Activated naive CD4-positive, alpha-beta T cell treated with anti-CD3 and anti-CD28 coated beads, Interleukin-2, amount 50 U/mL, for 16 hours (primary cell): ENCODE results near the gene PLXNA3.

Experiments used
- DNase-seq: peaks from one replicate; pipeline ENCODE4 v3.0.0-alpha.2; 2020

Gene PLXNA3

DNA sequence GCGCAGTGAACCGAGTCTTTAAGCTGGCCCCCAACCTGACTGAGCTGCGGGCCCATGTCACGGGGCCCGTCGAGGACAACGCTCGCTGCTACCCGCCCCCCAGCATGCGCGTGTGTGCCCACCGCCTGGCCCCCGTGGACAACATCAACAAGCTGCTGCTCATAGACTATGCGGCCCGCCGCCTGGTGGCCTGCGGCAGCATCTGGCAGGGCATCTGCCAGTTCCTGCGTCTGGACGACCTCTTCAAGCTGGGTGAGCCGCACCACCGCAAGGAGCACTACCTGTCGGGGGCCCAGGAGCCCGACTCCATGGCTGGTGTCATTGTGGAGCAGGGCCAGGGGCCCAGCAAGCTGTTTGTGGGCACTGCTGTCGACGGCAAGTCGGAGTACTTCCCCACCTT lies 2.2 kb downstream of the PLXNA3 start:
- no peak for DNase-seq

DNA sequence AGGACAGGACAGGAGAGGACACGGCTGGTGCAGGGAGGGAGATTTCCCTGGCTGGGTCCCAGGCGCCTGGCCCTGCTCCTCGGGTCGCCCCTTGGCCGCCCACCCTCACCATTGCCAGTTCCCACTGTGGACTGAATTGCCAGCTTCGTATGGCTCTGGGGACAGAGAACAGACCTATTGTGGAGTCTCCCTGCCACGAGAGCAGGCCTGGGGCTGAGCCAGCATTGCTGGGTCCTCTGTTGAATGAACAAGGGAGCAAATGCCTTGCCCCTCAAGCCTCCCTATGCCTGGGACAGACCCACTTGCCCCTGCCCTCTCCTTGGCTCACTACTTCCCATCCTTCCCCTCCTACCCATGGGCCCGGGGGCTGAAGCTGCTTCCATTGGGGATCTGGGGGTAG lies 4.3 kb downstream of the PLXNA3 start:
- no peak for DNase-seq

DNA sequence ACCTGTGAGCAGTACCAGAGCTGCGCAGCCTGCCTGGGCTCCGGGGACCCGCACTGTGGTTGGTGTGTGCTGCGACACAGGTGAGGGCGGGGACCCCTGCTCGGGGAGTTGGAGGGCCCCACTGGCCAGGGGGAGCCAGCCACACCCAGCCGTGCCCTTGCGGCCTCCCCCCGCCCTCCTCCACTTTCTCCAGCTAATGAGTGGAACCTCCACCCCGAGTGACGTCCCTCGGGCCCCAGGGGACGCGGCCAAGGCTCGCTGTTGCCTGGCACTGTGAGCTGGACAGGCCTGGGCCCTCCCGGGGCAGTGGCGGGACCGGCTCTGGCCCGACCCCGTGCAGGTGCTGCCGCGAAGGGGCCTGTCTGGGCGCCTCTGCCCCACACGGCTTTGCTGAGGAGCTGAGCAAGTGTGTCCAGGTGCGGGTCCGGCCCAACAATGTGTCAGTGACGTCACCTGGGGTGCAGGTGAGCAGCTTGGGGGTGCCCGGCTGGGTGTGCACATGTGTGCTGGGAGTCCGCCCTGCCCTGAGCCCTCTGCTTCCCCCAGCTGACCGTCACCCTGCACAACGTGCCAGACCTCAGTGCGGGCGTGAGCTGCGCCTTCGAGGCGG lies 5.6 kb downstream of the PLXNA3 start:
- no peak for DNase-seq

DNA sequence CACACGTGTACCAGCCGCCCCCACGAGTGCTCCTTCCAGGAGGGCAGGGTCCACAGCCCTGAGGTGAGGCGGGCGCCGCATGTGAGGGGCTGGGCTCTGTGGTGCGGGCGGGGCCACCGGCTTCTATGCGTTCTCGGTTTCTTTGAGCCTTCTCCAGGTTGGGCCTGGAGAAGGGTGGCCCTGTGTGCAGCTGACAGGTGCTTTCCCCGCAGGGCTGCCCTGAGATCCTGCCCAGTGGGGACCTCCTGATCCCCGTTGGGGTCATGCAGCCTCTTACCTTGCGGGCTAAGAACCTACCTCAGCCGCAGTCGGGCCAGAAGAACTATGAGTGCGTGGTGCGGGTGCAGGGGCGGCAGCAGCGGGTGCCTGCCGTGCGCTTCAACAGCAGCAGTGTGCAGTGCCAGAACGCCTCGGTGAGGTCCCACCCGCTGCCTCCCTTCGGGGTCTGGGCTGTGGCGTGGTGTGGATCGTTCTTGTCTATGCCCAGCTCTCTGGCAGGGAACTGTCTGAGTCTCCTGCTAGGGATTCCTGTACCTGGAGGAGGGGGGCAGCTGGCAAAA lies 6.8 kb downstream of the PLXNA3 start:
- DNase-seq = no peak

DNA sequence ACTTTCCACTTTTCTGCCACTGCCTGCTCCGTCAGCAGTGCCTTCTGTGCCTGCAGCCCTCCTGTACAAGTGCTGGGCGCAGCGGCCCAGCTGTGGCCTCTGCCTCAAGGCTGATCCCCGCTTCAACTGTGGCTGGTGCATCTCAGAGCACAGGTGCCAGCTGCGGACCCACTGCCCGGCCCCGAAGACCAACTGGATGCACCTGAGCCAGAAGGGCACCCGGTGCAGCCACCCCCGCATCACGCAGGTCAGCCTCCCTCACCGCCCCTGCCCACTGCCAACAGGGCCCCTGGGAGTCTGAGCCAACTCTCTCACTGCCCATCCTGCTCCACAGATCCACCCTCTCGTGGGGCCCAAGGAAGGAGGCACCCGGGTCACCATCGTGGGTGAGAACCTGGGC lies 7.5 kb downstream of the PLXNA3 start:
- DNase-seq = no peak

DNA sequence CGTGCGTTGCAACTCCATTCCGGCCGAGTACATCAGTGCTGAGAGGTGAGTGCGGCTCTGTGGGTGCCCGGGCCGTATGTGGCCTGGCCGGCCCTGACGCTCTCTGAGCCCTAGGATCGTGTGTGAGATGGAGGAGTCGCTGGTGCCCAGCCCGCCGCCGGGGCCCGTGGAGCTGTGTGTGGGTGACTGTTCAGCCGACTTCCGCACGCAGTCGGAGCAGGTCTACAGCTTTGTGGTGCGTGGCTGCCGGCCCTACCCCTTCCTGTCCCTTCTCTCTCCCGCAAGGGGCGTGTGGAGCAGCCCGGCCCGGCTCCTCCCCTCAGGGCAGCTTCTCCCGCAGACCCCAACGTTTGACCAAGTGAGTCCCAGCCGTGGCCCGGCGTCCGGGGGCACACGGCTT lies 8.0 kb downstream of the PLXNA3 start:
- DNase-seq = no peak

DNA sequence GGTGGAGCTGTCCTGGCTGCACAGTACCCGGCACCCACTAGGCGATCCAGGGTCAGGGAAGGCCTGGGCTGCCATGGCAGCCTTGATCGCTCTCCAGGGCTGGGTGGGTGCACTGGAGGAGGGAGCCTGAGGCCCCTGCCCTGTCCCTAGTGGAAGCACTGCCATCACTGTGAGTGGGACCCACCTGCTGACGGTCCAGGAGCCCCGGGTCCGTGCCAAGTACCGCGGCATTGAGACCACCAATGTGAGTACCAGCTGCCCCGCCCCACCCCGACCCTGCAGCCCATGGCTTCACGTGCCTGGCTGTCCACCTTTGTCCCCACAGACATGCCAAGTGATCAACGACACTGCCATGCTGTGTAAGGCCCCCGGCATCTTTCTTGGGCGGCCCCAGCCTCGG lies 8.8 kb downstream of the PLXNA3 start:
- no peak for DNase-seq

DNA sequence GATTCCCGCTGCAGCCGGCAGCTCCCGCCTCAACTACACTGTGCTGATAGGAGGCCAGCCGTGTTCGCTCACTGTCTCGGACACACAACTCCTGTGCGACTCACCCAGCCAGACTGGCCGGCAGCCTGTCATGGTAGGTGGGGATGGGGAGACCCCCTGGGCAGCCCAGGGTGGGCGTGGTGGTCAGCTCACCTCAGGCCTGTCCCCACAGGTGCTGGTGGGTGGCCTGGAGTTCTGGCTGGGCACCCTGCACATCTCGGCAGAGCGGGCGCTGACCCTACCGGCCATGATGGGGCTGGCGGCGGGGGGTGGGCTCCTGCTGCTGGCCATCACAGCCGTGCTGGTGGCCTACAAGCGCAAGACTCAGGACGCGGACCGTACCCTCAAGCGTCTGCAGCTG lies 9.5 kb downstream of the PLXNA3 start:
- DNase-seq = no peak

DNA sequence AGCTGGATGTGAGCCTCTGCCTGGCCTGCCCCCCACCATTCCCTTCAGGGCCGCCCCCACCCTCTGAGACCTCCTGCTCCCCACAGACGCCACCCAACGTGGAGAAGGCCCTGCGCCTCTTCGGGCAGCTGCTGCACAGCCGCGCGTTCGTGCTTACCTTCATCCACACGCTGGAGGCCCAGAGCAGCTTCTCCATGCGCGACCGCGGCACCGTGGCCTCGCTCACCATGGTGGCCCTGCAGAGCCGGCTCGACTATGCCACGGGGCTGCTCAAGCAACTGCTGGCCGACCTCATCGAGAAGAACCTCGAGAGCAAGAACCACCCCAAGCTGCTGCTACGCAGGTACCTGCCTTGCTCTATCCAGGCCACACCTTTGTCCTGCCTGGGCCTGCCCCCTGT lies 10.1 kb downstream of the PLXNA3 start:
- DNase-seq = no peak

DNA sequence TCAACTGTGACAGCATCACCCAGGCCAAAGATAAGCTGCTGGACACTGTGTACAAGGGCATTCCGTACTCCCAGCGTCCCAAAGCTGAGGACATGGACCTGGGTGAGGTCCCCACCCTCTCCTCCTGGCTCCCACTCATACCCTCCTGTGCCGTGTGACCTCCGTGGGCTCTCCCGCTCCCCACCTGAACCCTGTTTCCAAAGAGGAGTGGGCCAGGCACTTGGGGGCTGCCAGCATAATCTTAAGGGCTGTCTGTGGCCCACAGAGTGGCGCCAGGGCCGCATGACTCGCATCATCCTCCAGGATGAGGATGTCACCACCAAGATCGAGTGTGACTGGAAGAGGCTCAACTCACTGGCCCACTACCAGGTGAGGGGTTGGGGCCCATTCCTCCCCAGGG lies 11.0 kb downstream of the PLXNA3 start:
- DNase-seq = no peak

DNA sequence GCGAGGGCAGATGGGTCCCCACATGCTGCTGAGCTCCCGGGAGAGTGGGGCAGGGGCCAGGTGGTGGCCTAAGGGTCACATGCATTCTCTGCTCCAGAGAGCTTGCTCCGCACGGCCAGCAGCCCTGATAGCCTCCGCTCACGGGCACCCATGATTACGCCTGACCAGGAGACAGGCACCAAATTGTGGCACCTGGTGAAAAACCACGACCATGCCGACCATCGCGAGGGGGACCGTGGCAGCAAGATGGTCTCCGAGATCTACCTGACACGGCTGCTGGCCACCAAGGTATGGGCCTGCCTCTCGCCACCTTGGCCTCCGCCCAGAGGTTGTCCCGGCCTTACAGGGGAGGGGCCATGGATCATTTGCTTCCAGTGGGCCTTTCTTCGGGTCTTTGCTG lies 11.8 kb downstream of the PLXNA3 start:
- no peak for DNase-seq

DNA sequence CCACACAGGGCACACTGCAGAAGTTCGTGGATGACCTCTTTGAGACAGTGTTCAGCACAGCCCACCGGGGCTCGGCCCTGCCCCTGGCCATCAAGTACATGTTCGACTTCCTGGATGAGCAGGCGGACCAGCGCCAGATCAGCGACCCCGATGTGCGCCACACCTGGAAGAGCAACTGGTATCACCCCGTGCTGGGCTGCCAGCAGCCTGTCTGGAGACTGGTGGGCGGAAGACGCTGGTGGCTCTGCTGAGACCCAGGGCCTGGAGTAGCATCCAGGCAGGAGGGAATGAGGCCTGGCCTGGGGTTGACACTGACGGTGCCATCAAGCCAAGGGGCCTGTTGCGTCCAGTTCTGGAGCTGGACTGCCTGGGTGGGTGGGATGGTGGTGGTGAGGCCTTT lies 12.4 kb downstream of the PLXNA3 start:
- DNase-seq = no peak

DNA sequence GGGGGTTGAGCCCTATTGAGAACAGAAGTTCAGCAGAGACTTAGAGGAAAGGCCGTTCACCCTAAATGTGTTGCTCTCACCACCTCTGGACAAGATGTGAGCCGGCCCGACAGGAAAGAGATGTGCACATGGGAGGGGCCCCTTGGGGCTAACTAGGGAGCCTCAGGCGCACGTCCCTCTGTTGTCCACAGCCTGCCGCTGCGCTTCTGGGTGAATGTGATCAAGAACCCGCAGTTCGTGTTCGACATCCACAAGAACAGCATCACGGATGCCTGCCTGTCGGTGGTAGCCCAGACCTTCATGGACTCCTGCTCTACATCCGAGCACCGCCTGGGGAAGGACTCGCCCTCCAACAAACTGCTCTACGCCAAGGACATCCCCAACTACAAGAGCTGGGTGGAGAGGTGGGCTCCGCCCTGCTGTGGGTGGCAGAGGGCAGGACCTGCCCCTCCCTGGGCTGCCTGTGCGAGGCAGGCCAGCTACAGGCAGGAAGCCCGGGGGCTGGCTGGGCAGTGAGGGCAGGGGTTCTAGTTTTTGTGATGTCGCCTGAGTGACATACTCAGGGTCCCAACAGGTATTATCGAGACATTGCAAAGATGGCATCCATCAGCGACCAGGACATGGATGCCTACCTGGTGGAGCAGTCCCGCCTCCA lies 13.0 kb downstream of the PLXNA3 start:
- DNase-seq = no peak

DNA sequence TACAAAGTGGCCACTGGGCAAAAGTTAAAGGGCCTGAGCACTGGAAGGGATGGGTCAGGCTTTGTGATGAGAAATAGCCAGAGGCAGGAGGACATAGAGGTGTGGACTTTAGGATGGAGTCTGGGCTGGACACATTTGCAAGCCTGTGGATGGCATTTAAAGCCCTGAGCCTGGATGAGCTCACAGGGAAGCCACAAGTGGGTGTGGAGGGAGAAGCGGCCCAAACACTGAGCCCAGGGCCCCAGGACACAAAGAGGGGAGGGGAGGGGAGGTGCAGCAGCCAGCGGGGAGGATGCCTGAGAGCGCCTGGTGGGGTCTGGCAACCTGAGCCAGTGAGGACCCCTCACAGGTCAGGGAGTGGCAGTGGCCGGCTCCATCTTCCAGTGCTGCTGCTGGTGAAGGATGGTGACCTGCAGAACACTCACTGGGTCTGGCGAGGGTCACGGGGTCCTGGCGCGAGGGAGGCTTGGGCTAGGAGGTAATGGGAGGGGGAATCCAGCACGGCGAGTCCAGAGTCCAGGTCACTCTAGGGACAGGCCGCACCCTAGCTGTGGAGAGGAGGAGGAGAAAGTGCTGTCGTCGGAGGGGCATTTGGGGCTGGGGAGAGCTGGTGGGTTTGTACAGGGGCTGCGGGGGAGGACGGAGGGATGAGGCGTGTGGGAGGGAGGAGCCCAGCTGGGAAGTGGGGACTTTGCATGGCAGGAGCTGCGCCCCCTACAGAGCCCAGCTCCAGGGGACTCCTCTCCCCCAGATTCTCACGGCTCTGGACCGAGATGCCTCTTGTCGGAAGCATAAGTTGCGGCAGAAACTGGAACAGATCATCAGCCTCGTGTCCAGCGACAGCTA lies 14.0 kb downstream of the PLXNA3 start:
- DNase-seq = no peak

DNA sequence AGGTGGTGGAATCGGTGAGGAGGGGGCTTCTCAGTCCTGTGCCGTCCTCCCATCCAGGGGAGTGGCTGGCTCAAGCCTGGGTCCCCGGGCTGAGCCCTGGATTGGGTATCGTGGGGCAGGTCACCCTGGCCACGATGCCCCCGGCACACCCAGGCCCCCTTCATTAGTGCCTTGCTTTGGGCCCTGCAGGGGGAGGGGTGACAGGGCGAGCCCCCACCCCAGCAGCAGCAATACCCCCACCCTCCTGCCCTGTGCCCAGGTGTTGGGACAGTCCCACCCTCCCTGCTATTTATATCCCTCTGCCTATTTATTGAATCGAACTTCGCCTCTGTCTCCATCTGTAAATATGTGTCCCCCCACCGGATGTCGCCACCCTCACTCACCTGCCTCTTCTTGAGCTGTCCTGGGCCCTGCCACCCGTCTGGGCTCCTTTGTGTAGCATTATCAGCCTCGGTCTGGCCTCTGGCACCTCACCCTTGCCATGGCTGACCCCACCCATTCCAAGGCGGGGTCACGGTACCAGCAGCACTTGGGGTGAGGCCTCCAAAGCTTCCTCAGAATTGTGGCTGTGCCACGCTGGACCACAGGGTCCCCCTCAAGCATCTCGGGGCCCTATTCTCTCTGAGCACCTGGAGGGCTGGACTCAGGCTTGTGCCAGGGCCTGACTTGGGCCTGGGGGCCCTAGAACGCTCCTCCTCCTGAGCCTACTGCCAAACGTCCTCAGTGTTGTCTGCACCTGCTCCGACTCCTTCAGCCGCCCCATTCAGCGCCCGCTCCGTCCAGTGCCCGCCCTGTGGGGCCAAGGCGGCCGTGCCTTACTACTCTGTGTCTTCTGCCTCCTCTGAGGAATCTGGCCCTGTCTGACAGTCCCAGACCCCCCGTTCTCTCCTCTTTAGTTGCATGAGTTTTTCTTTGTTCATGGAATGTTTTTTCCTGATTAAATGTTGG lies 14.9 kb downstream of the PLXNA3 start:
- DNase-seq = no peak

DNA sequence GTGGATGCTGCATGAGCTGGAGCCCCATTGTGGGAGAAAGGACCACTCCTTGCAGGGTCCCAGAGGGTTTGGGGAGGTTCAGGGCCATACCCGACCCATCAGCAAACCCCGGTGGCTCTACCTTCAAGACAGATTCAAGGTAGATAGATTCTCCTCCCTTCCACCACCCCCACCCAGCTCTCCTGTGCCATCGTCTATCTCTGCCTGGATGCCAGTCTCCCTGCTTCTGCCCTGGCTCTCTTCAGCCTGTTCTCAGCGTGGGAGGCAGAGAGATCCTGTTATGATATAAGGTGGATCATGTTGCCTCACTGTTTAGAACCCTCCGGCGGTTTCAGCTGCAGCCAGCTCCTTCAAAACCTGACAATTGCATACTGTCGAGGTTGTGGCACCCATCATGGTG lies 15.6 kb downstream of the PLXNA3 start:
- no peak for DNase-seq

DNA sequence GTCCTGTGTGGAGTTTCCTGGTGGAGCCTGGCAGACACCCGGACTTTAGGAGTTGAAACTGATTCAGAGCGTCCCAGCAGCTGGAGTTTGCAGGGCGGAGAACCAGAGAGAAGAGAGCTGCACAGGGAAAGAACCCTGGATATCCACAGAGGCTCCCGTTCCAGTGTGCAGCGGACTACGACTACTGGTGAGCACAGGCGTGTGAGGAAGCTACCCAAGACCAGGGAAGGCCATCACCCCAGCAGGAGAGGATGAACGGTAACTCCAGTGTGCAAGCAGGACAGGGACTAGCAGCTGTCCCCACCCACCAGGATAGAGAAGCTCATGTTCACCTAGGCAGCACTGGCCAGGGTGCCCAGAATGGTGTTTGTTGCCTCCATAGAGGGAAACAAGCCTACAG lies 18.7 kb downstream of the PLXNA3 start:
- DNase-seq = no peak

DNA sequence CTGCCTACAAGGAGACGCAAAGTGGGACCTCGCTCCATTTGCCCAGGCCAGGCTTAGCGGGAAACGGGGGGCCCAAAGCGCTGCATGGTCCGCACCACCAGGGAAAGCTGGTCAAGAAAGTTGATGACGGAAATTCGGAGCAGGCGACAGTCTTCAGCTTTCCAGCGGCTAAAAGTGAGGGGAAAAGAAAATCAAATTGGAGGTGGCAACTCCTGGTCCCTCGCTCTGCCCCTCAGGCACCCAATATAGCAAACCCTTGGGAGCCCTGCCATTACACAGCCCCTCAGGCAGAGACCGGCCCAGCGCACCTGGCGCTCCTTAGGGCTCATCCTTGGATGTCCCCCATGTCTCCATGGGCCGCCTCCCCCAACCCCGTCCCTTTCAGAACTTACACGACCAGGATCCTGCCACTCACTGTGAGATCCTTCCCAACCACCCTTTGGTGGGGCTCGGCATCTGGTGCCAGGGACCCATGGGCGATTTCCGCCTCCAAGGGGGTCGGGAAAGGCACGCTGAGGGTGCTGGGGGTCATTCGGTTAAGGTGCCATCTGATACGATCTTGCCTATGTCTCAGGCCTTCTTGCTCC lies 19.9 kb downstream of the PLXNA3 start:
- DNase-seq = no peak

DNA sequence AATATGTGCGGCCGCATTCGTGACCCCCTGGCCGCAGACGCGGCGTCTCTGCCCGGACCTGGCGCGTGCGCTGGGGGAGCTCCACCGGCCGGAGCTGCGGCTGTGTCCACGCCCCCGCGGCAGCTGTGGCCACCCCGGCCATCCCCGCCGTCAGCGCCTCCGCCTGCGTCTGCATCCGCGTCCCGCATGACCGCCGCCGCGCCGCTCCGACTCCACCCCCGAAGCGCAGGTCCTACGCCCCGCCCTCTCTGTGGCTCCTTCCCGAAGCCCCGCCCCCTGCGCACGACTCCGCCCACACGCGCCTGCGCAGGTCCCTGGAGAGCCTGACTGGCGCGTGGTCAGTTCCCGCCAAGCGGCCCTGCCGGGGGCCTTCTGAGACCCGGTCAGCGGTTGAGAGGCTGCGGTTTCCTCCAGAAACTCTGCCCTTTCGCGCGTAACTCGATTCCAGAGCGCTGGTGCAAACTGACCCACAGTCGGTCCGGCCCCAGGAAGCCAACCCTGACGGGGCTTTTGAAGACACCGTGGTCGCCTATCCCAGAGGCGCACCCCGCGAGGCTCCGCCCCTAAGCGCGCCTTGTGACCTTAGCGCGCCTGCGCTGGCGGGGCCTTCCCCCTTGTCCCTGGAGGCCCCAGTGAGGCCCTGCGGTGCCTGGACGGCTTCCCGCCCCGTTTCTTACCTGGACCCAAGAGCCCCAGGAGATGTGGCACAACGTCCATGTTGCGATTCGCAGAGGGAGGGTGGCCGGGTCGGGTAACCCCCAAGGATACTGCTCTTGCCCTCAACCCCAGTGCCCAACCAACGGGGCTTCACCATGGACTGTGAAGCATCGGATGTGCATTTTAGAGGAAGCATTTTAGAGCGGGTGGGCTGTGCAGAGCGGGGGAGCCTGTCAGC lies 20.9 kb downstream of the PLXNA3 start, which contains the start of gene LAGE3:
LAGE3 (minus strand) TSS at position 554 of the 895 bp plus-strand sequence; CDS start at position 188, 366 bp downstream.
- peak; percentile 93 for DNase-seq

DNA sequence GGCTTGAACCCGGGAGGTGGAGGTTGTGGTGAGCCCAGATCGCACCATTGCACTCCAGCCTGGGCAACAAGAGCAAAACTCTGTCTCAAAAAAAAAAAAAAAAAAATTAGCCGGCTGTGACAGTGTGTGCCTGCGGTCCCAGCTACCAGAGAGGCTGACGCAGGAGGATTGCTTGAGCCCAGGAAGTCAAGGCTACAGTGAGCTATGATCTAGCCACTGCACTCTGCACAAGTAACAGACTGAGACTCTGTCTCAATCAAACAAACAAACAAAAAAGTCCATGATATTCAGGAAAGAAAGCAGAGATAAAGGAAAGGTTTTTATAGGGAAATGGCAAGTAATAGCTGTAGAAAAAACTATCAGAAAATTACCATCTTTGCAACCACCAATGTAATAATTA lies 23.1 kb downstream of the PLXNA3 start:
- no peak for DNase-seq
